ENCODE data around the gene RBP4.

GRCh38 chr10:93573924-93574323, 27.1 kb downstream of the RBP4 start:
- TF ChIP-seq CTCF (IDR thresholded peaks at IDR 0.05) (no peak), POLR2A (IDR thresholded peaks at IDR 0.05) (no peak)

Data from adrenal gland (tissue), 5 donors.